ENCODE results near the gene NAA10. TPM values are rescaled to one million over a fixed set of nuclear protein-coding genes. Genes with fewer than 3 reads are reported as not detected.

The NAA10 gene
- total and polyA plus RNA-seq, 2 of the 13 experiments (the other 11 are each of a cell fraction or from before 2014, with no cell fraction given), result 49.2 to 51.7 TPM

- 38% methylated on average over 10 of the region's 24 CpGs for WGBS (ENCODE audit: low lambda C conversion rate)
- peaks cover 3 to 12% of the 10 kb centered on the region in 2 experiments; a peak in 4 of 5 replicates for H3K36me3 ChIP-seq (replicated peaks in 1 of 2; ENCODE audit: control insufficient read depth in 1 of 2, insufficient read depth in 2 of 2, low read length in 2 of 2)
- in situ Hi-C loops (cut with HindIII; ENCODE audit: extremely low pct_ligation_motif_present, low pct_unique_long_range_greater_than_20kb), result no loop called here
- no TSS peak for BruUV-seq (replicated peaks)
- peaks cover 59% of the 10 kb centered on the region for H3K4me1 ChIP-seq (ENCODE audit: insufficient read depth, low read length)
- 0 out of 2 replicates have a peak overlapping the region, but pooled peaks have one; percentile 22 for H3K9ac ChIP-seq (ENCODE audit: insufficient read depth, low read depth, low read length)
- no peaks in the 10 kb centered on the region for H3K9me3 ChIP-seq (ENCODE audit: low read length)
- H3K79me2 ChIP-seq (ENCODE audit: insufficient read depth, low read length), result no peaks in the 10 kb centered on the region
- no peak overlapping the region for H3K4me3 ChIP-seq (replicated peaks in 1 of 3; ENCODE audit: insufficient read depth in 1 of 3, low read depth in 2 of 3, low read length in 3 of 3)
- FAIRE-seq (no peak), DNase-seq (ENCODE audit: low spot score) (peak; percentile 48), ATAC-seq (peak; percentile 39)
- POLR2A ChIA-PET, result interaction anchor here (0.7 to 5.8 kb wide), 10 partner anchors 9 to 183 kb away, joined by 3 to 82 read pairs (median 6); partner anchors contain the start of genes HCFC1, IDH3G, NAA10 and PLXNB3
- H4K20me1 ChIP-seq (ENCODE audit: insufficient read depth, low read length), result no peaks in the 10 kb centered on the region
- no peaks in the 10 kb centered on the region for H3K27me3 ChIP-seq (ENCODE audit: control insufficient read depth in 1 of 2, insufficient read depth in 2 of 2, low read length in 2 of 2)
- CTCF ChIA-PET (ENCODE audit: low intra/inter-chr PET ratio, low total read pairs), result interaction anchor here (3.6 kb wide), 1 partner anchor 23 kb away, joined by 29 read pairs; no protein-coding TSS in a partner anchor
- H3K4me2 ChIP-seq (ENCODE audit: low read depth, low read length), result peak overlapping the region; percentile 23; the same call in 1 of the 2 replicates
- no peak overlapping the region for H2AFZ ChIP-seq (ENCODE audit: low read length)
- intact Hi-C loops (cut with micrococcal nuclease; ENCODE audit: unreplicated experiment), result loop anchor here (2.0 to 10.0 kb wide), 2 partner anchors 21 to 181 kb away; partner anchors contain the start of gene PLXNB3
- H3K27ac ChIP-seq (ENCODE audit: extremely low read length, insufficient read depth, low read length), result peak overlapping the region; percentile 63
- TF ChIP-seq CENPBD1 (CRISPR knock-in tag; IDR thresholded peaks at IDR 0.05; ENCODE audit: borderline replicate concordance, low read depth) (no peak), ZNF282 (IDR thresholded peaks at IDR 0.05; ENCODE audit: partially characterized antibody) (no peak), GRHL1 (CRISPR knock-in tag; conservative IDR thresholded peaks at IDR 0.05) (no peak), TFDP1 (CRISPR knock-in tag; IDR thresholded peaks at IDR 0.05; ENCODE audit: borderline replicate concordance) (no peak; the same call in 1 of the 2 replicates), ZNF543 (CRISPR knock-in tag; IDR thresholded peaks at IDR 0.05) (no peak), ZNF224 (CRISPR knock-in tag; IDR thresholded peaks at IDR 0.05) (no peak), SAP130 (CRISPR knock-in tag; IDR thresholded peaks at IDR 0.05; ENCODE audit: low read depth) (peak; percentile 31; the same call in 1 of the 2 replicates), ZNF143 (CRISPR knock-in tag; IDR thresholded peaks at IDR 0.05) (no peak), NCOA2 (CRISPR knock-in tag; IDR thresholded peaks at IDR 0.05) (no peak), FOXM1 (CRISPR knock-in tag; IDR thresholded peaks at IDR 0.05) (no peak), THAP11 (CRISPR knock-in tag; IDR thresholded peaks at IDR 0.05) (no peak), ATM (IDR thresholded peaks at IDR 0.05; ENCODE audit: borderline replicate concordance) (no peak), ZNF768 (CRISPR knock-in tag; IDR thresholded peaks at IDR 0.05) (no peak), ZNF12 (CRISPR knock-in tag; IDR thresholded peaks at IDR 0.05) (no peak), ZNF496 (CRISPR knock-in tag; IDR thresholded peaks at IDR 0.05; ENCODE audit: insufficient replicate concordance) (no peak), HIC2 (CRISPR knock-in tag; IDR thresholded peaks at IDR 0.05; ENCODE audit: low read depth) (peak; percentile 59; the same call in 1 of the 2 replicates)
Observed at GRCh38 chrX:153945956-153946943, 11.4 kb upstream of the NAA10 start.
